Left lobe of liver (tissue), 2 donors: ENCODE measurements around the gene RPS21. TPM values are rescaled to one million over a fixed set of nuclear protein-coding genes. Genes with fewer than 3 reads are reported as not detected.

Source experiments
- ATAC-seq: fragments of 200-7000 bp; cut with Tn5 transposase; one replicate; pipeline ENCODE4 v1.9.1; 2020; ENCODE audit warnings: mild to moderate bottlenecking, moderate library complexity
- DNase-seq: peaks from one replicate; pipeline ENCODE4 v3.0.0-alpha.2; 2020; ENCODE audit warnings: low spot score
- total RNA-seq: library from RNA; stranded (reverse); gene quantifications from one replicate; pipeline ENCODE4 v1.2.1, GENCODE V29; 2021
- donor health status: DM: no; HTN: no; CAD: no; lungs with moderate emphysema.
- donor health status: DM: no; HTN: yes; CAD: no.

The RPS21 gene
- 432 TPM for total RNA-seq

GRCh38 chr20:62386383-62387218, at the start of gene RPS21:
TSS of gene RPS21 (plus strand) at chr20:62387103. CDS start at chr20:62387339, 236 bp downstream.
- peak; percentile 85 for ATAC-seq

GRCh38 chr20:62337558-62338293, 49.2 kb upstream of the RPS21 start:
- ATAC-seq, result no peak
- no peak for DNase-seq

More at GRCh38 chr20:62386383-62387218, at the start of gene RPS21:
- peak; percentile 93 for DNase-seq

- no peak for ATAC-seq
- no peak for DNase-seq
Observed at GRCh38 chr20:62338294-62338620, 48.6 kb upstream of the RPS21 start.

GRCh38 chr20:62339647-62340062, 47.2 kb upstream of the RPS21 start:
- DNase-seq (no peak), ATAC-seq (no peak)

GRCh38 chr20:62342910-62343309, 44.0 kb upstream of the RPS21 start:
- DNase-seq, result no peak
- ATAC-seq, result peak; percentile 71

GRCh38 chr20:62344092-62344491, 42.8 kb upstream of the RPS21 start:
- ATAC-seq (no peak), DNase-seq (no peak)

GRCh38 chr20:62344782-62345181, 42.1 kb upstream of the RPS21 start:
- no peak for ATAC-seq
- no peak for DNase-seq

- DNase-seq (no peak), ATAC-seq (no peak)
Observed at GRCh38 chr20:62345681-62346370, 41.1 kb upstream of the RPS21 start.

- no peak for DNase-seq
- ATAC-seq, result no peak
Observed at GRCh38 chr20:62346398-62347150, 40.3 kb upstream of the RPS21 start.

GRCh38 chr20:62347151-62347404, 39.8 kb upstream of the RPS21 start:
- DNase-seq (no peak), ATAC-seq (no peak)

- DNase-seq (no peak), ATAC-seq (no peak)
Observed at GRCh38 chr20:62347445-62347844, 39.5 kb upstream of the RPS21 start.

- ATAC-seq, result no peak
Observed at GRCh38 chr20:62348604-62349003, 38.3 kb upstream of the RPS21 start.

GRCh38 chr20:62349556-62350097, 37.3 kb upstream of the RPS21 start:
- no peak for DNase-seq
- no peak for ATAC-seq

More at GRCh38 chr20:62348604-62349003, 38.3 kb upstream of the RPS21 start:
- no peak for DNase-seq

GRCh38 chr20:62350098-62350628, 36.7 kb upstream of the RPS21 start:
- no peak for ATAC-seq
- DNase-seq, result no peak

- no peak for ATAC-seq
Observed at GRCh38 chr20:62350629-62351422, 36.1 kb upstream of the RPS21 start.

GRCh38 chr20:62351469-62352401, 35.2 kb upstream of the RPS21 start:
- ATAC-seq (no peak), DNase-seq (no peak)

More at GRCh38 chr20:62350629-62351422, 36.1 kb upstream of the RPS21 start:
- DNase-seq, result no peak

GRCh38 chr20:62352402-62353288, 34.3 kb upstream of the RPS21 start:
- ATAC-seq (peak; percentile 71), DNase-seq (peak; percentile 96)
